Astrocyte (in vitro differentiated cells and primary cell): ENCODE data around the gene CPPED1. TPM values are rescaled to one million over a fixed set of nuclear protein-coding genes. Genes with fewer than 3 reads are reported as not detected.

Experiments used
- DNase-seq: peaks from one replicate; pipeline ENCODE4 v3.0.0-alpha.2; 2010; ENCODE audit warnings: low read depth
- FAIRE-seq: peaks from 2 replicates; lab custom pipeline; 2011; peaks lifted over from hg19 to GRCh38; lab: Jason Lieb, UNC
- H2AFZ ChIP-seq: 2 replicates; pipeline ENCODE4 v1.6.0; 2012; ENCODE audit warnings: low read depth, low read length, inconsistent platforms
- H3K27ac ChIP-seq: 2 replicates; pipeline ENCODE4 v1.5.1; 2011; ENCODE audit warnings: low read depth, low read length, inconsistent platforms
- H3K27me3 ChIP-seq: 2 replicates; pipeline ENCODE4 v1.6.0; 2011; ENCODE audit warnings: low read length, inconsistent platforms; ENCODE audit not compliant: insufficient read depth
- H3K36me3 ChIP-seq: 2 replicates; pipeline ENCODE4 v1.5.1; 2011; ENCODE audit warnings: low read length, inconsistent platforms; ENCODE audit not compliant: insufficient read depth
- H3K4me1 ChIP-seq: 2 replicates; pipeline ENCODE4 v1.5.1; 2011; ENCODE audit warnings: low read length, inconsistent platforms; ENCODE audit not compliant: insufficient read depth
- H3K4me2 ChIP-seq: 2 replicates; pipeline ENCODE4 v1.6.0; 2012; ENCODE audit warnings: low read length, inconsistent platforms
- H3K4me3 ChIP-seq: 2 replicates; pipeline ENCODE4 v1.5.1; 2011; ENCODE audit warnings: low read depth, mild to moderate bottlenecking, low read length, inconsistent platforms; ENCODE audit not compliant: insufficient read depth
- H3K79me2 ChIP-seq: 2 replicates; pipeline ENCODE4 v1.6.0; 2012; ENCODE audit warnings: mild to moderate bottlenecking, low read length, inconsistent platforms; ENCODE audit not compliant: insufficient read depth
- H3K9ac ChIP-seq: 2 replicates; pipeline ENCODE4 v1.6.0; 2012; ENCODE audit warnings: mild to moderate bottlenecking, low read length, inconsistent platforms
- H3K9me3 ChIP-seq: 2 replicates; pipeline ENCODE4 v1.5.1; 2012; ENCODE audit warnings: low read depth, mild to moderate bottlenecking, low read length, inconsistent platforms; ENCODE audit not compliant: insufficient read depth
- H4K20me1 ChIP-seq: 2 replicates; pipeline ENCODE4 v1.6.0; 2012; ENCODE audit warnings: low read length, inconsistent platforms; ENCODE audit not compliant: insufficient read depth
- H3K27ac Mint-ChIP-seq: one replicate; pipeline ENCODE4 v1.8.0; 2021; ENCODE audit warnings: mild to moderate bottlenecking, mixed read lengths; ENCODE audit not compliant: unreplicated experiment
- H3K27me3 Mint-ChIP-seq: one replicate; pipeline ENCODE4 v1.8.0; 2021; ENCODE audit warnings: low read depth, mixed read lengths; ENCODE audit not compliant: unreplicated experiment
- H3K36me3 Mint-ChIP-seq: one replicate; pipeline ENCODE4 v1.8.0; 2021; ENCODE audit warnings: low read depth, mixed read lengths; ENCODE audit not compliant: unreplicated experiment
- H3K4me1 Mint-ChIP-seq: one replicate; pipeline ENCODE4 v1.8.0; 2021; ENCODE audit warnings: low read depth, mixed read lengths; ENCODE audit not compliant: unreplicated experiment
- H3K4me3 Mint-ChIP-seq: one replicate; pipeline ENCODE4 v1.8.0; 2021; ENCODE audit warnings: mild to moderate bottlenecking, moderate library complexity, mixed read lengths; ENCODE audit not compliant: unreplicated experiment
- H3K9me3 Mint-ChIP-seq: one replicate; pipeline ENCODE4 v1.8.0; 2021; ENCODE audit warnings: mild to moderate bottlenecking, mixed read lengths; ENCODE audit not compliant: unreplicated experiment
- EZH2 ChIP-seq: IDR thresholded peaks from 2 replicates; pipeline ENCODE4 v1.6.1; 2012; ENCODE audit warnings: mild to moderate bottlenecking, low read length, inconsistent platforms; ENCODE audit not compliant: insufficient read depth
- total RNA-seq: library from RNA; stranded (reverse); gene quantifications from 2 replicates; pipeline ENCODE4 v1.2.1, GENCODE V29; 2021
- TF ChIP-seq, protein P1 (sequence below): IDR thresholded peaks from 2 replicates; pipeline ENCODE4 v1.5.1; 2011; ENCODE audit warnings: low read depth, mild to moderate bottlenecking, inconsistent platforms, low read length, moderate library complexity; ENCODE audit not compliant: insufficient read depth

CPPED1 gene
- total RNA-seq, 1 donor from 2014 or later = 28.5 TPM

DNA sequence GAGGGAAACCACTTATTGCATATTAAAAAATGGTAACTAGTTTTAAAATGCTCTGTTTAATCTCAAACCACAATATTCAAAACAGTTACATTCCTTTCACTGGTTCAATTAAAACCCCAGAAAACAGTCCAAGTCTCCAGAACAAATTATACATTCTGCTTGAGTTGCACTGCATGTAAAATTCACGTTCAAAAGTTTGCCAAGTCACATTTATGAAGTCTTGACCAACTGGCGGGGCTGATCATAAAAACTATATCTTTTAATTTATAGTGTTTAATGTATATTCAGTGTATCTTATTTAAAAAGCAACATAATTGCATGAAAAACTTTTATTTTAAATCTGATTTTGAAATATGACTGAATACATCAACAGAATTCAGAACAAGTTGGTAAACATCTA is 25.0 kb downstream of the CPPED1 start:
- Histone ChIP-seq H4K20me1 (no peaks in the 10 kb centered on the region), H3K27ac (no peak overlapping the region), H2AFZ (no peak overlapping the region), H3K4me2 (no peak overlapping the region), H3K4me1 (no peaks in the 10 kb centered on the region), H3K4me3 (no peak overlapping the region), H3K36me3 (peaks cover 4% of the 10 kb centered on the region), H3K27me3 (no peaks in the 10 kb centered on the region), H3K9me3 (no peaks in the 10 kb centered on the region), H3K9ac (no peak overlapping the region), H3K79me2 (no peaks in the 10 kb centered on the region)
- peaks cover 43% of the 10 kb centered on the region for H3K36me3 Mint-ChIP-seq
- no peaks in the 10 kb centered on the region for H3K4me1 Mint-ChIP-seq
- no peaks in the 10 kb centered on the region for H3K27me3 Mint-ChIP-seq
- H3K27ac Mint-ChIP-seq = no peak overlapping the region
- FAIRE-seq (no peak), DNase-seq (no peak)
- TF ChIP-seq, protein P1, sequence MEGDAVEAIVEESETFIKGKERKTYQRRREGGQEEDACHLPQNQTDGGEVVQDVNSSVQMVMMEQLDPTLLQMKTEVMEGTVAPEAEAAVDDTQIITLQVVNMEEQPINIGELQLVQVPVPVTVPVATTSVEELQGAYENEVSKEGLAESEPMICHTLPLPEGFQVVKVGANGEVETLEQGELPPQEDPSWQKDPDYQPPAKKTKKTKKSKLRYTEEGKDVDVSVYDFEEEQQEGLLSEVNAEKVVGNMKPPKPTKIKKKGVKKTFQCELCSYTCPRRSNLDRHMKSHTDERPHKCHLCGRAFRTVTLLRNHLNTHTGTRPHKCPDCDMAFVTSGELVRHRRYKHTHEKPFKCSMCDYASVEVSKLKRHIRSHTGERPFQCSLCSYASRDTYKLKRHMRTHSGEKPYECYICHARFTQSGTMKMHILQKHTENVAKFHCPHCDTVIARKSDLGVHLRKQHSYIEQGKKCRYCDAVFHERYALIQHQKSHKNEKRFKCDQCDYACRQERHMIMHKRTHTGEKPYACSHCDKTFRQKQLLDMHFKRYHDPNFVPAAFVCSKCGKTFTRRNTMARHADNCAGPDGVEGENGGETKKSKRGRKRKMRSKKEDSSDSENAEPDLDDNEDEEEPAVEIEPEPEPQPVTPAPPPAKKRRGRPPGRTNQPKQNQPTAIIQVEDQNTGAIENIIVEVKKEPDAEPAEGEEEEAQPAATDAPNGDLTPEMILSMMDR = no peak
- TF ChIP-seq EZH2 = no peak
- H3K9me3 Mint-ChIP-seq = peaks cover 12% of the 10 kb centered on the region
- no peak overlapping the region for H3K4me3 Mint-ChIP-seq

DNA sequence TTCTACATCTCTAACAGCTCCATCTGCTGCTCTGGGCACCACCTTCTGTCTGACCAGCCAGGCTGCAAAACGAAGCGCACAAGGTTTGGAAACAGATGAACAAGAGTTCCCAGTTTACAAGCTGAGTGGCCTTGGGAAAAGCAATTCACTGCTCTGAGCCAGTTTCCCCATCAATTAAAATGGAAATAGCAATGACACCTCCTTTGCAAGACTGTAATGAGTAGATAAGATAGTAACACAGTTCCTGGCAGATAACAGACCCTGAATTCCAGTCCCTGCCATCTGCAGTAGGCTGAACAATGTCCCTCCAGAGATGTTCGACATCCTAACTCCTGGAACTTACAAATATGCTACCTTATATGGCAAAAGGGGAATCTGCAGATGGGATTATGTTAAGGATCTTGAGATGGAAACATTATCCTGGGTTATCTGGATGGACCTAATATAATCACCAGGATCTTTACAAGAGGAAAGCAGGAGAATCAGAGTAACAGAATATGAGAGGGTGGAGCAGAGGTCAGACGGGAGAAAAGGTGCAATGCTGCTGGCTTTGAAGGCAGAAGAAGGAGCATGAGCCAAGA is 27.9 kb downstream of the CPPED1 start:
- H3K9ac ChIP-seq = no peak overlapping the region
- no peaks in the 10 kb centered on the region for H3K4me1 ChIP-seq
- H2AFZ ChIP-seq = no peak overlapping the region
- no peak overlapping the region for H3K4me3 Mint-ChIP-seq
- no peaks in the 10 kb centered on the region for H3K27me3 ChIP-seq
- H3K36me3 ChIP-seq = peaks cover under 1% of the 10 kb centered on the region
- peaks cover 40% of the 10 kb centered on the region for H3K36me3 Mint-ChIP-seq
- no peak overlapping the region for H3K27ac Mint-ChIP-seq
- FAIRE-seq (no peak), DNase-seq (no peak)
- no peak overlapping the region for H3K4me2 ChIP-seq
- H3K27ac ChIP-seq = no peak overlapping the region
- H3K79me2 ChIP-seq = no peaks in the 10 kb centered on the region
- H3K27me3 Mint-ChIP-seq = no peaks in the 10 kb centered on the region
- peaks cover 10% of the 10 kb centered on the region for H3K9me3 Mint-ChIP-seq
- H3K4me1 Mint-ChIP-seq = peaks cover 2% of the 10 kb centered on the region
- no peaks in the 10 kb centered on the region for H4K20me1 ChIP-seq
- H3K4me3 ChIP-seq = no peak overlapping the region
- TF ChIP-seq, protein P1 = no peak
- TF ChIP-seq EZH2 = no peak
- no peaks in the 10 kb centered on the region for H3K9me3 ChIP-seq

DNA sequence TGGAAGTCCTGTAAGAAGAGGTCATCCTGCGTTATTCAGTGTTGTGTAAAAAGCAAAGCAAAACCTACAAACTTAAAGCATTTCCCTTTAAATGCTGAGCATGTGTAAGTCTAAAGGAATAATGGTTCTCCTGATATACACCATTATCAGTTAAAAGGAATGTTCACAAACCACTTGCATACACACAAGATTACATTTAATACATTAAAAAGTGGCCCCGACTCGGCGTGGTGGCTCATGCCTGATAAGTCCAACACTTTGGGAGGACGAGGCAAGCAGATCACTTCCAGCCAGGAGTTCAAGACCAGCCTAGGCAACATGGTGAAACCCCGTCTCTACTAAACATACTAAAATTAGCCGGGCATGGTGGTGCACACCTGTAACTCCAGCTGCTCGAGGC is 30.5 kb downstream of the CPPED1 start:
- no peaks in the 10 kb centered on the region for H3K36me3 ChIP-seq
- DNase-seq = no peak
- Mint-ChIP-seq H3K4me3 (no peak overlapping the region), H3K9me3 (peaks cover 10% of the 10 kb centered on the region), H3K36me3 (peaks cover 35% of the 10 kb centered on the region), H3K4me1 (peaks cover 2% of the 10 kb centered on the region), H3K27me3 (no peaks in the 10 kb centered on the region), H3K27ac (no peak overlapping the region)
- H3K27me3 ChIP-seq = no peaks in the 10 kb centered on the region
- FAIRE-seq = no peak
- no peak overlapping the region for H3K4me2 ChIP-seq
- no peaks in the 10 kb centered on the region for H4K20me1 ChIP-seq
- no peaks in the 10 kb centered on the region for H3K4me1 ChIP-seq
- no peak overlapping the region for H3K27ac ChIP-seq
- no peaks in the 10 kb centered on the region for H3K79me2 ChIP-seq
- H3K9me3 ChIP-seq = no peaks in the 10 kb centered on the region
- H3K4me3 ChIP-seq = no peak overlapping the region
- H3K9ac ChIP-seq = no peak overlapping the region
- TF ChIP-seq EZH2 = no peak
- TF ChIP-seq, protein P1 = no peak
- H2AFZ ChIP-seq = no peak overlapping the region
